HG03342 (cell line): ENCODE measurements around the gene FOXP1.

ENCODE experiments used
- ATAC-seq: cut with Tn5 transposase; IDR thresholded peaks from one replicate; pipeline ENCODE4 v1.9.1; 2021; ENCODE audit warnings: mild to moderate bottlenecking, moderate library complexity; ENCODE audit not compliant: unreplicated experiment

Gene FOXP1

DNA sequence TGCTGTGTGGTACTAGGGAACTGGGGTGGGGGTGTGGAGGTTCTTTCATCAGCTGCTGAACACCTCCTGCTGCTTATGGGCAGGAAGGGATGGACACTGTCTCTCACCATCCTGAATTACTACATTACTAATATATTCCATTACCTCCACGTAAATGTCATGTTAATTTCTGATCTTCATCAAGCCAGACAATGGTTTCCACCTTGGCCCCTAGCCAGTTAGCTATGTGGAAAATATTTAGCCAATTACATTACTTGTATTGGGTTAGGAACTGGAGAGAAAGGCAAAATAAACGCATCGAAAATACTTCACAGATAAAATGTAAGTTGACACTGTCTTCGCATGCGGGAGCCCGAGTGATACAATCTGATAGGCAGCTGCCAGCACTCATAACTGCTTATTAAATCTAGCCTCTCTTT lies 95.1 kb downstream of the FOXP1 start:
- ATAC-seq, result no peak

DNA sequence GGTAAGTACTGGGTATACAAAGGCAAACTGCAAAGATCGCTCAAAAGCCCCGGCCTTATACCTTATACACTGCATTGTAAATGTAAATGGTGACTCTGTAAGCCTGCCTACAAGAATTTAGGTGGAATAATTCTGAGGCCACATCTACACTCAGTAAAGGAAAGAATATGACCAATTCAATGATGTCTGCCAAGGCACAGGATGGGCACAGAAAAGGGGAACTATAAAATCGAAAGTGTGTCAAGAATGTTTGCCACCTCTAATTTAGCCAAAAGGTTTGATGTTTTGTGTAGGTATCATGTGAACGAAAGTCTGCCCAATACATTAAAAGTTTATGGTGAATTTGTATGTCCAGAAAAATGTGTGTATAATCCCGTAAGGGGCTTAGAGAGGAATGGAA lies 96.1 kb downstream of the FOXP1 start:
- ATAC-seq, result no peak

DNA sequence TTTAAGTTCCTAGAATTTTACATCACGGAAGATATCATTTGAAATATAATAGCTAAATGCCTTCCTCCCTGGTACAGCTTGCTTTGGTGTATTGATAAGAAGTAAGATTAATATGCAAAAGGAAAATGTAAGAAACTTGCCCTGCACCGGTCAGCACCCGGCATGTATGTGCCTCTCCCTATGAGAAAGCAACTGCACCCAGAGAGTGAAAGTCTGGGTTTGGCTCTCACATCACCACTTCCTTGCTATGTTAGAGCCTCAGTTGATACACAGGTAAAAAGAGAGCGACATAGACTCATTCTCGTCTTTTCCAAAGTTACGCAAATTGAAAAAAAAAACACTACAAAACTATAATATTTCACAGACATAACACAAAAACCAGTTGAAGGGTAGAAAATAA lies 96.7 kb downstream of the FOXP1 start:
- ATAC-seq, result no peak

DNA sequence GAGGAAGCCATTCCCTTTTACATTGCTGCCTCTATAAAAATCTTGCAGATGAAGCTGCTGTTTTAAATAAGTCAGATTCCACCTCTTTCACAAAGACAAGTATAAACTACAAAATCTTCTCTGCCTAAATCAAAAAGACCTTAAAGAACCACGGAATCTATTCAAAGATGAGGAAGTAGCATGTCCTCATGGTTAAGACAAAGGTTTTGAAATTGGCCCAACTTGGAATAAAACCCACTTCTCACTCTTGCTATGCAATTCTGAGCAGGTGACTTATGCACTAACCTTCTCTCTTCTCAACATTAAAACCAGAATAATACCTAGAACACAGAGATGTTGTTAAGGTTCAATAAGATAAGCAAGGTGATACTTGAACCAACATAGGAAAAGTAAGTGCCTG lies 97.6 kb downstream of the FOXP1 start:
- ATAC-seq, result no peak

DNA sequence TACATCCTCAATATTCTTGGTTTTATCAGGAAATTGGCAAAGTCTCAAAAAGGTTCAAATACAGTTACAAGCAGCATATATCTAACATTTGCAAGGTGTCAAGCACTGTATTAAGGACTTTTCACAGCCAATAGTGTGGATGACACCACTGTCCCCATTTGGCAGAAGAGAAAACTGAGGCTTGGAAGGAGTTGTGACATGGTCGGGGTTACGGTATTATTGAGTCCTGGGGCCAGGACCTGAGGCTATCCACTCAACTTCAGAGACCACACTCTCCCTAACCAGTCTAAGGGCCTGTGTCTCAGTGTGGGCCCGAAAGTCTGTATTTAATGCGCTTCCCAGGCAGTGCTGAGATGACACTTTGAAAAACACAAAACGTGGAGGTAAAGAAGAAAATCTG lies 99.1 kb downstream of the FOXP1 start:
- ATAC-seq, result no peak

DNA sequence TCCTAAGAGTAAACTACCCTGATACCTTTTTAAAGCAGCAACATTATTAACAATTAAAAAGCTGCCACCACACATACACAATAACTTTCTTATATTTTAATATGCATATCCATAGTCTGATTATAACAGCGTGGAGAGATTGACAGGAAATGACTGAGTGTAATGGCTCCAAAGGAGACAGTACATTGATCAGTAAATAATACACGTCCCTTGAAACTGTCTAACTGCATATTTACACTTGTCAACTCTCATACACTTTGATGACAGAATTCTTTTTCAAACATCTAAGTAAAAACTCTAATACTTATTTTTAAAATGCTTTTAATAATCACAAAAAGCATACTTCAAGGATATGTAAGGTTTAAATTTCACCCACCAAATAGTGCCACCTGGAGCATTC lies 99.5 kb downstream of the FOXP1 start:
- ATAC-seq, result no peak

DNA sequence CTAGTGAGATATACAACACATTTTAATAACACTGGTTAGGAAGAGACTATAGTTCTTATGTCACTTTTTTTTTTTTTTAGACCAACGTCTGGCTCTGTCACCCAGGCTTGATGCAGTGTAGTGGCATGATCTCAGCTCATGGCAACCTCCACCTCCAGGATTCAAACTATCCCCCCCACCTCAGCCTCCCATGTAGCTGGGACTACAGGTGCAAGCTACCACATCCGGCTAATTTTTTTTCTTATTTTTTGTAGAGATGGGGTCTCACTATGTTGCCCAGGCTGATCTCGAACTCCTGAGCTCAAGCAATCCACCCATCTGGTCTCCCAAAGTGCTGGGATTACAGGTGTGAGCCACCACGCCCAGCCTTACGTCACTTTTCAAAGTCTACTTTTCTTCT lies 100.8 kb downstream of the FOXP1 start:
- ATAC-seq, result no peak

DNA sequence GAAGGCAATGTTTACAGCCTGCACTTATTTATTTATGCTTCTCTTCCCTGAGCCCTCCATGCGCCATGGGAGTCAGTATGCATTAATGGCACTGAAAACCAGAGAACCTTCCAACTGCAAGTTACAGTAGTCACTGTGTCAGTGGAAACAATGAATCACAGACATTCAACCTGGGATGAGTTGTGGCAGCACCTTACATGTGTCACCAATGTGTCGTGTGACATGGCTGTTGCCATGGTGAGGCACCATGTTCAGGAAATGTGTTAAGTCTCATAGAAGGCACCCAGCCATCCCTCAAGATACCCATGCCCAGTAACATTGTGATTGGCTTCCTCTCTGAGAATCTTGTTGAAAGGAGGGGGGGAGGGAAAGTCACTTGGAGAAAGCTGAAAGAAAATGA lies 105.0 kb downstream of the FOXP1 start:
- no peak for ATAC-seq

DNA sequence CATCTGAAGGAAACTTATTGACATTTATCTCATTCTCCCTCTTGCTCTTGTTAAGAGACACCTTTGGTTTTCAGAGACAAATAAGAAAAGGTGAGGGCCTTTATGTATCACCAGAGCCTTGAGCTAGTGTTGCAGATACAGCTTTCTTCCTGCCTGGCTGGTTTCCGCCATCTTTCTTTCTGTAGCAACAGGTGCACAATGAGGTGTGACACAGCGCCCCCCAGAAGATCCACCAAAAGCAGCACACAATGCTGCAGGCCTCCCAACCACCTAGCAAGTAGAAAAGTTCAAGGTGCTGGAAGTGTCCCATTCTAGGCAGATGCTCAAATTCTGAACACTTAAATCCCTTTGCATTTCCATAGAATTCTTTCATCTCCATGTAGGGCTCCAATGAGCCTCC lies 106.6 kb downstream of the FOXP1 start:
- ATAC-seq, result no peak

DNA sequence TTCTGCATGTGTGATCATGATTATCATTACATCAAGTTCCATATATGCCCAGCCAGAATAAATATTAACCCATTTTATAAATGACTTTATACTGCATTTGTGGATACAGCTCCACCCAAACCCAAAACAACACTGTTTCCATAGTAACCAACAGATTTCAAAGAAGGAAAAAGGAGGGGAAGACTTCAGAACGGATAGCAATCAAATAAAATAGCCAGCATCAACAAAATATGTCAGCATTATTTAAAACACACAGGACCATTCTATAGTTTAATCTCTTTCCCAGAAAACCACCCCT lies 114.4 kb downstream of the FOXP1 start:
- no peak for ATAC-seq

DNA sequence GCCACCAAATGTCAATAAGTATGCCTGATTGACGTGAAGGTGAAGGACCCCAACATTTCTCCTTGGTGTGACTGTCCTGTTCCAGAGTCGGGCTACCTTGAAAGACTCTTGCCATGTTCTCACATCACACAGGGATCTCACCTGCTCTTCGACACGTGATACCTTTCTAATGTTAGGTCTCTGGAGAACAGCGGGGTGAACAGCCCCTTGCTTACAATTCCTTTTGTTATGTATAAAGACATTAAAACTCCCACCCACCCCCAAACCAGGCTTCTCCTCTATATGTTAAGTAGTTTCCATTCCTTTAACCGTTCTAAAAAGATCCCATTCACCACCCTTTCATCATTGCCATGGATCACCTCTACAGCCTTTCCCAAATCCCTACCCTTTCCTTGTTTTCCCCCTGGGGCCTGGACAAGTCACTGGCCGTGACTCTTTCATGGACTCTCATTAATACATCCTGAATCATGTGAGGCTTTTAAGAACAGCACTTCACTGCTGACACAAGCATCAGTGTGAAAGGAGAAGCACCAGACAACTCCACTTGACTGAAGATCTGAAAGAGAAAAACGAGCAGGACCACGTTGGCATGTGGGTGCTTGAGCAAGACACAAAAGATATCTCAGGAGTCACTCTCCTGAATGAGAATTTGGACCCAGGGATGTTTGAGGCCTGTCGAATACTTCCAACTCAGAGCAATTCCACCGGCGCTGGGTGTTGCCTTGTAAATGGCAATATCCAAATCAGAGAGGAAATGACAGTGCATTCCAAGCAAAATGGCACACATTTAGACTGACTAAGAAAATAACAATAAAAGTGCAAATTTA lies 115.0 kb downstream of the FOXP1 start:
- ATAC-seq, result no peak

DNA sequence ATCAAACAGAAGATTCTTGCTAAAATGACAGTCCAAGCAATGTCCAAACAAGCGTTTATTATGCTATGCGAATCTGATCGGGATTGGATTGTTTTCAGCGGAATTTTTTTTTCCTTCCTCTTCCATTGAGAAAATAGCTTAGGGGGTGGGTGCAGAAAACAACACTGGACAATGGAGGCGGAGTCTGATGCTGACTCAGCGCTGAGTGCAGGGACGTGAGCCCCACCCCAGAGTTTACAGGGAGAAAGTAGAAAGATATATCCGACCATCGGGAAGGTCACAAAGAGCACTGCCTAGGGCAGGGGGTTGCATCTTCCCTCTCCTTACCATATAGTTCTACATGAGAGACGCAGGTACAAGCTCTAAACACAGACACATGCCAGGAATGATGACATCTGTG lies 117.0 kb downstream of the FOXP1 start:
- no peak for ATAC-seq

DNA sequence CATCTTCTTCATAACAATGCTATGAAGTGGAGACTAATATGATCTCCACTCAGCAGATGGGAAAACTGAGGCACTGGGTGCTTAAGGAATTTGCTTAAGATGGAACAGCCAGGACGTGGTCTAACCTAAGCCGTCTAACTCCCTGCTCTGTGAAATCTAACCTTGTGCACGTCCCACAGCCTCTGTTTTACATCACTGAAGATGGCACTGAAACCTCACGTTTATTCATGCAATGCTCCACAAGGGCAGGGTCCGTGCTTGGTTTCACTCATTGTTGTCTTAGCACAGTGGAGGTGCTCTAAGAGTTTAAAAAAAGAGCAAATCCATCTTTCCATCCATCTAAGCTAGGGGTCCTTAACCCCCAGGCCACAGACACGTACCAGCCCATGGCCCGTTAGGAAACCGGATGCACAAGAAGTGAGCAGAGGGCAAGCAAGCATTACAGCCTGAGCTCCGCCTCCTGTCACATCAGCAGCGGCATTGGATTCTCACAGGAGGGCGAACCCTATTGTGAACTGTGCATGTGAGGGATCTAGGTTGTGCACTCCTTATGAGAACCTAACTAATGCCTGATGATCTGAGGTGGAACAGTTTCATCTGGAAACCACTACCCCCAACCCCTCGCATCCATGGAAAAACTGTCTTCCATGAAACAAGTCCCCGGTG lies 118.0 kb downstream of the FOXP1 start:
- ATAC-seq, result no peak

DNA sequence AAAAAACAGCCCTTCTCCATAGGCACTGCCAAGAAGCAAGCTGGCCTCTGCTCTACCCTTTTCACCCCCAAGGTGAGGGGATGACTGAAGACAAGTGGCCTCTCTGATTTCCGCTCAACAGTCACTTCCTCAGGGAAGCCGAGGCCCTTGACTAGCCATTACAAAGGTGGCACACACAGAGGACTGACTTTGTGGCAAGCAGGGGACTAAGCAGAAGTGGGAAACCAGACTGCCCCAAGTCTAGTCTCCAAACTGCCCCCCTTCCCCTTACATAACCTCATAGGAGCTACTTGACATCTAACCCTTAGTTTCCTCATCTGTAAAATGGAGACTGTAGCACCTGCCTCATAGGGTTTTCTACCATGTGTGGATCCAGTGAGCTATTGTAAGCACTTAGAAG lies 118.9 kb downstream of the FOXP1 start:
- no peak for ATAC-seq

DNA sequence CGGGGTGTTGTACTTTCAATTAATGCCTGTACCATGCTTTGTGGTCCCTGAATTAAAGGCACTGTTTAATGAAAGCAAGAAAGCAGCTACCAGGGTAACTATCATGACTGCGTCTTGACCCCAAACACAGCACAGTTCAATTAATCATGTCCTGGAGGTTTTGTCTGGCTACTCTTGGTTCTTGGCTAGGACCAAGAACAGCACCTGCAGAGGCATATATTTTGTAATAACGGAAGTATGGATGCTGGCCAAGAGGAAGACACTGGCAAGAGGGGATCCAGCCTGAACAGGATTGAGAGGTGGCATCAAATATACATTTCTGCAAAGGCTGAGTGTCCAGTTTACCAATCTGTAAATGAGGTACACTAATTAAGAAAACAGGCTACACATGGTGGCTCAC lies 119.9 kb downstream of the FOXP1 start:
- ATAC-seq, result no peak

DNA sequence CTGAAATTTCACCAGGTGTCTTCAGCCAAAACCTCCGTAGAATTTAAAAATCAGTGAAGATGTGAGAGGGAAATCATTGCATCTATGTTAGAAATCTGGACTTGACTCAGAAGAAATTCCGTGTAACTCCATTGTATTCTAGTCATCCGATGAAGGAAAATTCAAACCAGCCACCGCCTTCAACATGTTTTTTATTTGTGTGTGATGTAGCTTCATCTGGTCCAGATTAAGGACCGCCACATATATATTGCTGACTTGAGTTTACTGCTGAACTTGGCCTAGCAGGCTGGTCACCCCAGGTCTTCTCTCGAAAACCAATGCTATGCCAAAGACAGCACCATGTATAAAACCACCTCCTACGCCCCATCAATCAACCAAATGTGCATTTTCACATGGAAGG lies 120.9 kb downstream of the FOXP1 start:
- ATAC-seq, result no peak

DNA sequence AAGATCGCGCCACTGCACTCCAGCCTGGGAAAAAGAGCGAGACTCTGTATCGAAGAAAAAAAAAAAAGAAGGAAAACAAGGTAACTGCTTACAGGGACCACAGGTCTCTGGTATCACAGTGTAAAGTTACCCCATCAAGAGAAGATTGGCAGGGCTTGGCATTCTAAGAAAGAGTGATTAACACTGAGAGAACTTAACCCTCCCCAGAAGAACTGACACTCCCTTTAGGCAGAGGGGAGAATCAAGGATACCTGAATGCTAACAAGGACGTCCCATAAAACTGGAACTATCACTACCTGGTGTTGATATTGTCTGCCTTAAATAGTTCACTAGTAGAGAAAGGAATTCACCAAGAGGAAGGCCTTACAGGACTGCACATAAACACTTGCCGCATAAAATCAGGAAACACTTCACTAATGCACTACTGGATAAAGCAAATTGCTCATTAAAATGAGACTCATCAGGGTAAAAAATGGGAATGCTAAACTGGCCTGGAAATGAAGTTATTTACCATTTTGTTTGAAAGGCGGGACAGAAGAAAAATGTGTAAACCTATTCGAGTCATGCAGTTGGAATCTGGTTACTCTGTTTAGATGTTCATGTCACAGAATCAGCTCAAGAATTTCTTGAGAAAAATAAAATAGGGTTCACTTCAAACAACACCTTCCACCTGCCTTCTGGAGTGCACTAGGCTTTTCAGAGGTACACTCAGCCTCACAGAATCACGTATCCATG lies 121.6 kb downstream of the FOXP1 start:
- ATAC-seq, result no peak

DNA sequence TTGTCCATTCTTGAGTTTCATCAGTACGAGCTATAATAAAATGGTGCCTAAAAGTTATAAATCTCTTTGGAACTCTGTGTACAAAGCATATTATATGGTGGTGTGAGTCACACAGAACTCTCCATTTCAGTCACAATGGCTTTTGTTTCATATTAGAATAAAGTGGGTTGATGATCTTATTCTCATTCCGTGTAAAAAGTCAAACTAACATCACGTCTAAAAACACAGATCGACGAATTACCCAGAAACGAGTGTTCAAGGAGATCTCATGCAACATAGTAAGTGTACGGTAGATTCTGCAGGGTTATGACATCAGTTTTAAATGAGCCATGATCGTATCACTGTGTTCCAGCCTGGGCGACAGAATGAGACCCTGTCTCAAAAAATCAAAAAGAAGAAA lies 122.4 kb downstream of the FOXP1 start:
- ATAC-seq, result no peak

DNA sequence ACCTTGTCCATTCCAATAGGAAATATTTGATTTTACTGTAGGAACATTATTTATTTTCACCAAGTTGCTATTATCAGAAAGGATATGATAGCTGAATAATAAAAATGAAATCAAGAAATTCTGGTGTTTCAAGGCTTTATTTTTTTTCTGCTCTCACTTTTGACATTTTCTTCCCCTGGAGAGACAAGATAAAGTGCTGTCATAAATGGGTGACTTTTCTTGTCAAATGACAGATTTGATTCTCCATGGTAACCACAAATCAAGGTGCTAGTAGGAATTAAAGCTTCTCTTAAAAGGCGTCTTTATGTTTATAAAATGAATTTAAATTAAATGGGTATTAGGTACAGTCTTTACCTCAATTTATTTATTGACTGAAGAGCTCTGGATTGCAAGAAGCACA lies 124.6 kb downstream of the FOXP1 start:
- no peak for ATAC-seq

DNA sequence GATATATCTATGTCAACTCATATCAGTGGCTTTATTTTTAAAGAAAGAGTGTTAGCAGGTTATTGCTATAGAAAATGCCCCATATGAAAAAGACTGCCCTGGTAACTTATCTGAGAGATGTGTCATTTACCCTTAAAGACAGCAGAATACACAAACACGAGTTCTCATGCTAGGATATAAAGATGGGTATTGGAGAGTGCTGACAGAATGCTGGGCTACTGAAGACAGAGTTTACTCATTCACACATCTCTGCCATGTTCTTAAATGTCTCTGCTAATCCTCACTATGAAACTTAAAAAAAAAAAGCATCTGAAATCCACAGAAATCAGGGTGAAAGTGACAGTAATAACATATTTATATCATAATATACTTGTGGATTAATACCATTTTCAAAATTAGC lies 126.7 kb downstream of the FOXP1 start:
- no peak for ATAC-seq

DNA sequence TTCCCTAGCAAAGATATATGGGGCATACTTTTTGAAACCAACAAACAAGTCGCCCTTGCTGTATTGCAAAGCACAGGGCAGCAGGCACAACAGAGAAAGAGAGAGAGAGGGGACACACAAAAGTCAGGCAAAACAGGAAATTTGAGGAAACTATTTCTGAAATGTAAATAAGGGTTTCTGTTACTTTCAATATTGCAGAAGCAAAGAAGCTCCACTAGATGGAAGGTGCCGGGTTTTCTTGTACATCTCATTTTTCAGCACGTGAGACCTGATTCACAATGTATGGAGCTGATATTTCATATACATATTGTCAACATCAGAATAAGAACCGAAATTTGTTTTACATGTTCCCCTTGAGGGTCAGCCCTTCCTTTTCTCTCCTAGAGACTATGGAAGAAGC lies 127.4 kb downstream of the FOXP1 start:
- no peak for ATAC-seq
